KG1 (cell line): ENCODE data around the gene MSANTD1.

Experiments
- DNase-seq: peaks from one replicate; lab custom pipeline; 2025; lab: John Stamatoyannopoulos, UW

Gene MSANTD1

GRCh38 chr4:3248178-3248480, 830 bp upstream of the MSANTD1 start:
- DNase-seq = no peak

- no peak for DNase-seq
Observed at GRCh38 chr4:3249711-3250437, 915 bp downstream of the MSANTD1 start.

- DNase-seq = no peak
Observed at GRCh38 chr4:3250438-3250955, 1.5 kb downstream of the MSANTD1 start.

- DNase-seq = no peak
Observed at GRCh38 chr4:3250956-3251690, 2.2 kb downstream of the MSANTD1 start.

GRCh38 chr4:3251691-3252479, 2.9 kb downstream of the MSANTD1 start:
- no peak for DNase-seq

- no peak for DNase-seq
Observed at GRCh38 chr4:3252480-3252828, 3.5 kb downstream of the MSANTD1 start.

GRCh38 chr4:3252831-3253641, 4.1 kb downstream of the MSANTD1 start:
- no peak for DNase-seq

- no peak for DNase-seq
Observed at GRCh38 chr4:3253808-3254207, 4.8 kb downstream of the MSANTD1 start.

- no peak for DNase-seq
Observed at GRCh38 chr4:3254302-3255131, 5.6 kb downstream of the MSANTD1 start.

- no peak for DNase-seq
Observed at GRCh38 chr4:3255611-3256186, 6.7 kb downstream of the MSANTD1 start.

- no peak for DNase-seq
Observed at GRCh38 chr4:3256230-3257102, 7.5 kb downstream of the MSANTD1 start.

- DNase-seq = no peak
Observed at GRCh38 chr4:3257103-3257555, 8.2 kb downstream of the MSANTD1 start.

- DNase-seq = no peak
Observed at GRCh38 chr4:3257556-3258482, 8.9 kb downstream of the MSANTD1 start.

- DNase-seq = no peak
Observed at GRCh38 chr4:3261411-3262207, 12.7 kb downstream of the MSANTD1 start.

GRCh38 chr4:3262208-3263052, 13.5 kb downstream of the MSANTD1 start:
- DNase-seq = no peak

GRCh38 chr4:3263053-3263875, 14.3 kb downstream of the MSANTD1 start:
- DNase-seq = no peak
